Adrenal gland (tissue), 5 donors: ENCODE results near the gene HIPK2.

ENCODE experiments used
- CTCF ChIP-seq, 6 experiments: fragments of 450-650 bp in 4 of 6; fragments of 200-600 bp in 2 of 6; sonication (generic) in 1 of 6; IDR thresholded peaks; 1 replicate in 5 of 6; 2 replicates in 1 of 6; pipeline versions ENCODE4 v1.5.1 to v1.8.0; 2016 to 2021; ENCODE audit warnings: antibody characterized with exemption in 6 of 6, mild to moderate bottlenecking in 2 of 6, moderate library complexity in 1 of 6
- POLR2A ChIP-seq, 2 donors: fragments of 450-650 bp; IDR thresholded peaks; one replicate each; pipeline ENCODE4 v1.6.1; 2017; ENCODE audit warnings: antibody characterized with exemption in 2 of 2, mild to moderate bottlenecking in 2 of 2, moderate library complexity in 1 of 2
- donor health status: DM: no; HTN: no; CAD: no.

GRCh38 chr7:139745678-139746143, 32.1 kb downstream of the HIPK2 start:
- TF ChIP-seq POLR2A (IDR thresholded peaks at IDR 0.05), result no peak
- TF ChIP-seq CTCF (IDR thresholded peaks at IDR 0.05), result no peak
